ENCODE data around the gene EML6.
"Not testable (repeated sequence)": the region's sequence is repeated elsewhere in the genome, so short reads cannot be mapped to it uniquely, and the experiment has no call there.

EML6 gene

GRCh38 chr2:54975175-54975574 is 251.7 kb downstream of the EML6 start:
- no peak for DNase-seq

DNA sequence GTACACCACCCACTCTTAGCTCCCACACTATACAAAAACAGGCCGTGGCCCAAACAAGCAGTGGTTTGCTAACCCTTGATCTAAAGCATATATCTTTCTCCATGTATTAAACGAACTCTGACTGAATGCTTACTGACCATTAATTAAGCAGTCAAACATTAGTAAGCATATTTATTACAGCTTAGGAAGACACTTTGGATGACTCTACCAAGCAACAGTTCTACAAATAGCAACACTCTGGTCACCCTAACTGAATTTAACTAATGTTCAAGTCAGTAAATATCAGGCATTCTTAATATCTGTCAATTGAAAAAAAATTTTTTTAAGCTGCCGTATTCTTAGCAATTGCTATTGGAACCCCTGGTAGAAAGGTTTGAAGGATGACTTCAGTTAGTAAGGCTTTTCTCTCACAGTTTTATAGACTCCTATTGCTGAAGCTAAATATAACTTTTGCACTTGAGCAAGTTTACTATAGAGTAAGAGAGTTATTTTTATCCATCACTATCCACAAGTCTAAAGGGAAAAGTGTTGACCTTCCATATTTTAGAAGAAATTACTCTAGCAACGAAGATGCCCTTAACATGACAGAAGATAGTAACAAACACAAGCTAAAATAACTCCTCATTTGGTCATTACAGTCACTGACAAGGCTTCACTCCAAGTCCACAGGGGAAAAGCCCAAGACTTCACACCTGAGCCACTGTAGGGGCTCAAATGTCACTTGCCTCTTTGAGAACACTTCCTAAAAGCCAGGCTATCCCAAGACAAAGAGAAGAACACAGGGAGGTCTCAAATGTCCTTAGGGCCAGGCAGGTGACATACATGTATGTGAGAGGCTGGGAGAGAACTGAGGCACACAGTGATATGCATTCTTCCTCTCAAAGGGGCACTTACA is 252.4 kb downstream of the EML6 start:
- DNase-seq: no peak

DNA sequence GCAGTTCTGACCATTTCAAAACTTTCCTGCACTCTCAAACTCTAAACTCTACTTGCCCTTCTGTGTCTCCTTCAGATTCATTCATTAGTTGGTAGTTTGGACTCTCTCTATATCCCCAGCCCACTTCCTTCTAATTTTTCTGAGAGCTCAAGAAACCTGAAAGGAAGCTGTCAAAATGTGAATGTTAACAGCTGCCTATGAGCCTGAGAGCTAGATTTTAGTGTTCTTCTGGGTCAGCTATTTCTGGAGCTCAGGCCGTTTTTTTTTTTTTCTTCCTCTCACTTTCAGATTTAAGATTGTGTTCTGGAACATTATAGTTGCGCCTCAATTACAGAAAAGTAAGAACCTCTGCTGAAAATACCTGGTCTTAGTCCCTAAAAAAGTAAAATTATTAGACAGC is 253.7 kb downstream of the EML6 start:
- no peak for DNase-seq

DNA sequence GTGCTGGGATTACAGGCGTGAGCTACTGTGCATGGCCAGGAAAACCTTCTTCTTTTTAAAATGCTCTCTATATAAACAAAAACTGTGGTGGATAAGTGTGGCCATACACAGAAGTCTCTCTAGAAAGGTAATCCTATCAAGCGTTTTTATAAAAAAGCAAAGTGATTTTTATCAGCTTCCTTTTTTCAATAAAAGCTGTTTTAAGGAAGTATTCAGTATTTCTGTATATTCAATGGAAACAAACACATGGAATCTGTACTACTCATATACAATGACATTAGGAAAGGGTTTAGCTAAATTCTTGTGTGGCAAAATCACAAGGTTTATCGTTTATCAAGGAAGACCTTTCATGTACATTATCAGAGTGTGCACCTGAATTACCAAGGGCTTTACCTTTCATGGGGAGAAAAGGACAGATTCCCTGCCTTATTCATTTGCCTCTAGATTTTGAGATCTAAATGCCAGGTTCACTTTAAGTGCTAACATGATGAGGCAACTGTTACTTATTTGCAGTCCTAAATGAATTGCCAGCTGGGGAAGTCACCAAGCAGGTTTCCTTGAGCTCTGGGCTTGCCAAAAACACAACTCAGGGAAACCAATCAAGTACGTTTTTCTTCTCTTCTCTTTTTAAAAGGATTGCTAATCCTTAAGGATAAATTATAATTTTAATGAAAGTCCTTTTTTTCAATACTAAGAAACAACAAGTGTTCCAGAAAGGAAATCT is 256.0 kb downstream of the EML6 start:
- no peak for DNase-seq

GRCh38 chr2:54981385-54981784 is 257.9 kb downstream of the EML6 start:
- DNase-seq: no peak

DNA sequence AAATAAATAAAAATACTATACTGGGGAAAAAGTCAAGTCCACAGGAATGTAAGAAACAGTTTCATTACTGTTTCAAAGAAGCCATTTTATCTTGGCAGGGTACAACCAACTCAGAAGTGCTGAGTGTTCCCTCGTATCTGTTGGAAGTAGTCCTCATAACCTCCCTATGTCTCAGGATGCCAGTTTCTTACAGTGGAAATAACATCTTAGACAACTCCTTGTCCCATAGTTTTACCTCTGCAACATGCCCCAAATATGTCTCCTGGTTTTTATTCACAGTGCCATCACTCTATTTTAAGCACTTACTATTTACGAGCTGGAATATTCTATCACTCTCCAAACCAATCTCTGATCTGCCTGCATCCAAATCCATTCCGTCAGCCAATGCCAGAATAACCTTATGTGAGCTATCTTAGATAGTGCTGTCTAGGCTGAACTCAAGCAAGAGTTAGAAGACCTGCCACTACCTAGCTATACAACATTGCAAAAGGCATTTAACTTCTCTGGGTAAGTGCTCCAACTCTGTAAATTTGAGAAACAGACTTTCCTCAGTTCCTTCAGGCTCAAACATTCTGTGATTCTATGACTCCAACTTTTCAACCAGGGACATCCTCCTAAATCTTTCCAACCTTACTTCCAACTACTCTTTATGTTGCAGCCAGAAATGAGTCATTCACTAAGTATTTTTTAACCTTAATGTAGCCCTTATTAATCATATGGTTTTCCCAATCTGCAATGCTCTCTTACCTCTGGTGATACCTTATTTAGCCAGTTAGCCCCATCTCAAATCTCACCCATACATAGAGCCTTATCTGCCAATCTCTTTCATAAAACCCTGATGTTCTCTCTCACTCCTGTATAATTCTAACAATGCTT is 260.1 kb downstream of the EML6 start:
- DNase-seq: no peak

GRCh38 chr2:54984476-54984875 is 261.0 kb downstream of the EML6 start:
- no peak for DNase-seq

DNA sequence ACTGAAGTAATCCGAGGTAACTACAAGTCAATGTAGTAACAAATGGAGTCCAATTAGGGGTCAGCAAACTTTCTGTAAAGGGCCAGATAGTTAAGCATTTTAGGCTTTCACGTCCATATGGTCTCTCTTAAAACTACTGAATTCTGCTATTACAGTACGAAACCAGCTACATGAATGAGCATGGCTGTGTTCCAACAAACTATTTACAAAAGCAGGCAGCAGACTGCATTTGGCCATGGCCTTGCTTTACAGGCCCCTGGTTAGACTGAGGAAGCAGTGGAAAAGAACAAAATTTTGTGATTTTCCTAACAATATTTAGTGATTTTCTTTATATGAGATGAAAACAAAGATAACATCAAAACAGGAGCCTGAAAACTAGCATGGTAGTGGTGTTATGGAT is 262.8 kb downstream of the EML6 start:
- DNase-seq: no peak

DNA sequence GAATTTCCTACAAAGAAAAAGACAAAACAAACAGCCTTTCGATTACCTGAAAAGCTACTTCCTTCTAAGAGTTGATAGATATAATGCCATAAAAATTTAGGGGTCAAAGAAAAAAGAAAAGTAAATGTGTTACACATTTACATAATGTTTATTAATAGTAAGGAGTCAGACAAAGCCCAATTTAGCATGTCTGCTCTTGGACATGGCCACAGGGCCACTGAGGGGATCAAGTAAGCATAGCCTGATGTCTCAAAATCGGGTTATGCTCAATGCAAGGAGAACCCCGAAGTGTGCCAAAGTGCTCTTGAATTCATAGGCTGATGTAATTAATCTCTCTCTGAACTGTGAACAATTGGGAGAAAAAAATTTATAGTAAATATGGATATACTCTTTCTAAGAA is 265.1 kb downstream of the EML6 start:
- no peak for DNase-seq

- DNase-seq: not testable (repeated sequence)
These were observed 267.2 kb downstream of the EML6 start for GRCh38 chr2:54990694-54991093.

DNA sequence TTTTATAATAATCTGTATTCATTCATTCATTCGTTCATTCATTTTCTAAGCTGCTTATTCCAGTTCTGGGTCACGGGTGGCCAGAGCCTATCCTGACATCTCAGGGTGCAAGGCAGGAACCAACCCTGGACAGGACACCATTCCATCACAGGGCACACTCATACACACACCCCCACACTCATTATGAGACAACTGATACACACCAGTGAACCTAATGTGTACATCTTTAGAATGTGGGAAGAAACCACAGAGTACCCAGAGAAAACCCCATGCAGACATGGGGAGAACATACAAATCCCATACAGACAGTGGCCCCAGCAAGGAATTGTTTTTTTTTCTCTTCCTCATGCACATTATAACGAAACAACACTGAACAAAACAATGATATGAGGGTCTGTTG is 272.1 kb downstream of the EML6 start:
- no peak for DNase-seq

GRCh38 chr2:54997826-54998225 is 274.4 kb downstream of the EML6 start:
- DNase-seq: no peak

- no peak for DNase-seq
These were observed 275.7 kb downstream of the EML6 start for GRCh38 chr2:54999182-54999581.

- no peak for DNase-seq
These were observed 276.9 kb downstream of the EML6 start for GRCh38 chr2:55000341-55000740.

DNA sequence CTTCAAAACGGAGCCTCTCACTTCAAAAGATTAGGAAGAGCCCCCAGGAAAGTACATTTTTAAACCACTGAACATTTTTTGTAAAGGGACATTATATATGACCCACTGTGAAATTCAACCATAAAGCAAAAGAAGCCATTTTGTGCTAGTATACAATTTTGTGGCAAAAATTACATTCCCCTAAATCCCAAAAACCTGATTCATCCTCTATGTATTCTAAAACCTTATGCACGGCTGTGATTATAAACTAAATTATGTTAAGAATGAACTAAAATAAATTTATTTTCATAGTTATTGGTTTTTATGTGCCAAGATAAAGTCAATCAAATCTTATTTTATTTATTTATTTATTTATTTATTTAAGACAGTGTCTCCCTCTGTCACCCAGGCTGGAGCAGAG is 278.3 kb downstream of the EML6 start:
- no peak for DNase-seq

DNA sequence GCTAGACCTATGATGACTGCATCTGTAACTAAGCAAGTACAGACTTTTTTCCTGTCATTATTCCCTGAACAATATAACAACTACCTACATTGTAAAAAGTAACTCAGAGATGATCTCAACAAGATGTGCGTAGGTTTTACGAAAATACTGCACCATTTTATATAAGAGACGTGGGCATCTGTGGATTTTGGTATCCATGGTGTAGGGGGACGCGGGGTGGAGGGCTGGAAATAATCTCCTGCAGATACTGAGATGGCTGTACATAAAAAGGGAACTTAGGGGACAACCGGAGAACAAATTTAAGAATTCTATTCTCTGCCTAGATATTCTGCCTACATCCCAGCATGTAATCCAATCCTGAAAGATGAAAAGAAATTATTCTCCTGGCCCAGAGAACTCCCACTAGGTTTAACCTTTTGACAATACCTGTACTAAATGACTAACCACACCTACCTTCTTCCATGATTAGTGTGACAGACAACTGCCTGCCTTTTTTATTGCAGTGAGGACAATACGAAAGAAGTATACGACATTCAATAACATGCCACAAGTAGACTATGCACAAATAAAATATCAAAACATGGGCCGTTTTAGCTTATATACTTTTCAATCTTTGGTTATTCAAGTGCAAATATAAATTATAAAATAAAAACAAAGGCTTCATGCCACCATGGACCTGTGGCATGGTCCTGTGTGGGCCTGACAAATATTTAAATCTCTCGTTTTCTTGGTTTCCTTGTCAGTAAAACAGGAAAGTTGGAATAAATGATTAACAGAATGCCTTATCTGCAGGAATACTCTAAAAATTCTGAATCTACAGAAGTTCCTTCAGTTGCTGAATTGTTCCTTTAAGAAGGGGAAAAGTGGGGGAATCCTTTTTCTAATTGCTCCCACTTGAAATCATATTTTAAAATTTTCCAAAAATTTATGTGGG is 280.5 kb downstream of the EML6 start:
- no peak for DNase-seq

- DNase-seq: no peak
These were observed 282.8 kb downstream of the EML6 start for GRCh38 chr2:55006306-55006705.

GRCh38 chr2:55009277-55010060 is 286.0 kb downstream of the EML6 start:
- no peak for DNase-seq

DNA sequence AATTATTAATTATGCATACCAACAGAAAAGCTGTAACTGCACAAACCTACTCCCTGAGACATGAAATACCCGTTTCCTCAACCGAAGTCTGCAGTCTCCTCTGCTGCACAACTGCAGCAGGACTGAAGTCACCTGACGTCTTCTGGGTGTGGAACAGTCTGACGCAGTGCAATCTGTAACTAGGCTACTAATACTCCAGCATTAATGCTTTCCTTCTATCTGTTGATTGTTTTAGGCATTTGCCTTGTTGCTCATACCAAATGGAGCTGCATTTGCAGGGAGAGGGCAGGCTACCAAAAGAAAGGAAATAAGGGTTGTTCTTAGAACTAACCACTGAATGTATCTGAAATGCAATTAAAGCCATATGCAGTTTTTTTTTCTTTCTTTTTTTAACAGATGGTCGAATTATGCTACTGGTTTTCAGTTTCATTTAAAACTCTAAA is 286.7 kb downstream of the EML6 start:
- DNase-seq: no peak

DNA sequence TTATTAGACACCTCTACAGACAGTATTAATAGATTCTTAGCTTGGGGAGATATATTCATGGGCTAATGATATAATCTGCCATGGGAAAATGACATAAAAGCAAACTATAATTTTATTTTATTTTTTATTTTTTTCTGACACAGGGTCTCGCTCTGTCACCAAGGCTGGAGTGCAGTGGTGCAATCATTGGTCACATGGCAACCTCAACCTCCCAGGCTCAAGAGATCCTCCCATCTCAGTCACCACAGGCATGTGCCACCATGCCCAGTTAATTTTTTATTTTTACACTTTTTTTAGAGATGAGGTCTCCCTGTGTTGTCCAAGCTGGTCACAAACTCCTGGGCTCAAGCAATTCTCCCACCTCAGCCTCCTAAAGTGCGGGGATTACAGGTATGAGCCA is 287.5 kb downstream of the EML6 start:
- no peak for DNase-seq

Measured in activated CD8-positive, alpha-beta memory T cell treated with anti-CD3 and anti-CD28 coated beads for 24 hours (primary cell).